GM21737 (cell line): ENCODE measurements around the gene NALCN.

Source experiments
- ATAC-seq: cut with Tn5 transposase; IDR thresholded peaks from one replicate; pipeline ENCODE4 v1.9.1; 2021; ENCODE audit warnings: mild to moderate bottlenecking, moderate library complexity; ENCODE audit not compliant: unreplicated experiment

Gene NALCN

DNA sequence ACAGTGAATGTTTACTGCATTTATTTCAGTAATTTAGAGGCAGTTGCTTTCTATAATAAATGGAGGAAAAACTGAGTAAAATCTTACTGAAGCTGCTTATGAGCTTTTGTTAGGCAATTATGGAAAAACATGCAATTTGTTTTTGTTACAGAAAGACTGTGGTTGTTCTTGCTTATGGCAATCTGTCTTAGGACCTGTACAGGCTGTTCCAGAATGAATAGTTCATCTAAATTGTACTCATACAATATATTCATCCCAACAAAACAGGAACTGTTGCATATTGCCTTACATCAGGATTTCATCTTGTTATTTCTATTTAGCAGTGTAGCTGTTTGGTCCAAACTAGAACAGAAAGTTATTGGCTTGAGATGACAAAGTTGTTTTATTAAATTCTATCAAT, 199.2 kb downstream of the NALCN start:
- no peak for ATAC-seq

DNA sequence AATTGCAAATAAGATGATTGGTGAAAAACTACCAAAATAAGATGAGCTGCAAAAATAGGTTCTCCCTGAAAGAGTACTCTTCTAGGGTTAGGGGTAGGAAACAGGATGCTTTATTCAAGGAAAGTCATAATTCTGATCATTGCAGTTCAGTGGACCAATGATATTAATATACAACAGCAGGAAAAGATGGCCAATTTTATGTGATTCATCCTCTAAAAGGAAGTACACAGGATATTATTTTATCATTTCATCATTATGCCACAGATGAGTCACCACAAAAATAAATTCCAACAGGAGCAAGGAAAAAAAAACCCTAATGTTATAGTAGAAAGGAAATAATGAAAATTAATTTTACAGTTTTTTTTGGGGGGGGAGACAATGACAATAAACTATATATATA, 205.0 kb downstream of the NALCN start:
- ATAC-seq: no peak

DNA sequence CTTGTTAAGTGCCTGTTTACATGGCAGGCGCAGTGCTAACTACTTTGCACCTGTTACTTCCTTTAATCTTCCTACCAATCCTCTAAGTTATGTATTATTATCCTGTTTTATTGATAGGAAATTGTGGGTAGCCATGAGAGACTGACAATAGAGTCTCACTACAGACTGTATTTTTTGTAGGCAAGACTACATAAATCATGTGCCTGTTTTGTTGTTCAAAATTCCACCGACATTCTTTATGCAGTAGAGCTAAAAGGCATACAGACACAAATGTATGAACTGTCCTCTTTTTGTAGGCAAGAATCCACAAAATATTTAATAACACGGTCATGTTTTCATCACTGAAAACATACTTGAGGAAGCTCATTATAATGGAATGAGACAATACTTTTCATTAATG, 205.5 kb downstream of the NALCN start:
- ATAC-seq: no peak

DNA sequence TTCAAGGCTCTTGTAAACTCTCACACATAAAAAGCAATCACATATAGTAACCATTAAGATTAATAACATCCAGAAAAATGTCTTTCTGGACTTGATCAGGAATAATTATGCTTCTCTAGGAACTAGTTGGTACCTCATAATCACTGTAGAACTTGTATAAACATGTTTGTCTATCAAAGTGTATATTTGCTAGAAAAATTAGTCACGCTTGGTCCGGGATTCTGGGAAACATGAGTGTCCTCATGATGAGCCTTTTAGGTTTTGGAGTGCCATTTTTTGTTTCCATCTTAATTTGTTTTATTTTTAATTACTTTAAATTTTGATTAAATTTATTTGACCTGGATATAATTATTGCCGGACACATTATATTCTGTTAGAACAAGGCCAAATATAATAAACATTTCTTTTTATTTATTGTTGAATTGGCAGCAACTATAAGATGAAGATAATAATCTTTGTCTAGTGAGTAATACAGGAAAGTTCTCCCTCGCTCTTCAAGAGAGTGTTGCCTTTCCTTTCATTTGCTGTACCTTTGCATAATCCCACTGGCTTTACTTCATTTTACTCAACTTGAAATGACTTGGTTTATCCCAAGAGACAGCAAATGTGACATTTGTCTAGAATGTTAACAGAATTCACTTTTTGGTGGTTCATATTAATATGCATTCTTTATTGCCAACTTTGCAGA, 207.0 kb downstream of the NALCN start:
- no peak for ATAC-seq

DNA sequence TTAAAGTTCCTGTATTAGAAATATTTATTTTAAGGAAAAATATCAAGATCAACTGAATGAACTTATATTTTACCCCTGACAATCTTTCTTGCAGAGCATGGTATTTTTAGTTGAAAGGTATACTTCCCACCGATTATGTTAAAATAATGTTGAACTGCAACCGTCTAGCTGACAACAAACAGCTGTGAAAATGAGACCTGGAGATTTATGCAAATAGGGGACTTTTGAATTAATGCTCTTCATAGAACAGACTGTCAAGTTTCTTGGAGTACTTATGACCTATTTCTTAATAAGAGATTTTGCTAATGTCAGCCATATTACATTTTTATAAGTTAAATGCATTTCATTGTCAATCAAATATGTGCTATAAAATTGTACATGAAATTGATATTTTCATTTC, 210.9 kb downstream of the NALCN start:
- ATAC-seq: no peak

DNA sequence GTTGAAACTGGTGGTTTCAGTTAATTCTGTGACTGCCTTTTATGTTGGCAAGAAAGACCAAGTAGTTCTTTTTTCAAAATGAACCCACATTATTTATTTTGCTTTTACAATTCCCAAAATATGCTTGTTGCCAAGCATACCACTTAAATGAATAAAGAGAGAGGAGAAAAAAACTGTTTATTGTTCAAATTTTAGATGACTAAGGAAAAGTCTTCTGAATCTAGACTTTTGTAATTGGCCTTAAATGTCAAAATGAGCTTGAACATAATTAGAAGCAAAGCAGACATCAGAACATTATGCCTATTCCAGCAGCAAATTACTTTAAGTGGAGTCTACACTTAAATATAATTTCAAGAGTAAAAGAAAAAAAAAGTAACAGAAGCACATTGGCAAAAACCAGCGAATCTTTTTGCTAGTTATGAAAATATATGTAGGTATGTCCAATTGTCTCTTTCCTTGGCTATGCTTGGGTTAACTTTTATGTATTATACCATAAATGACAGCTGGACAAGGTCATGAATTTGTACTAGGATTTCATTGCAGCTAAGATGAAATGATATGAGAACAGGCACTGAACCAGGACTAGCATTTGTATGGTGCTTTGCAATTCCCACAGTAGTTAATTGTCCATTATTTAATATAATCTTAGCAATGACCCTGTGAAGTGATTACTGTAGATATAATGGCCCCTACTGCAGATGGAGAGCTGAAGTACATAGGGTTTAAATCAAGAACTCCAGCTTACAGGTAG, 211.9 kb downstream of the NALCN start:
- no peak for ATAC-seq

DNA sequence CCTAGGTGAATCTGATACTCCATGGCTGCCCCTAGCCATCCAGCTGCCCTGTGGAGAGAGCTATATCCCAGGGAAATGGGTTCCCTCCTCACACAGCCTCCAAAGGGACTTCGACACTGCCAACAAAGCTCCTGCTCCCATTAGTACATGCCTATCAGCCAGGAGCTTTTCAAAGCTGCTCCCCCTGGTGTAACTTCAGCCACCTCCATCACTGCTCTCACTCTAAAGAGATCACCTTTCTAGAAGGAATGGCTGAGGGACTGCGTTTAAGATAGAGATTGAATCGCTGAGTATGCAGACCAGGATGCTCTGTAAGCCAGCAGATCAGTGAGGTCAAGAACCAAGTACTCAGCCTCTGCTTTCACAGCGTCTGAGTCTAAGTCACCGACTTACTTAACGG, 213.7 kb downstream of the NALCN start:
- ATAC-seq: no peak

DNA sequence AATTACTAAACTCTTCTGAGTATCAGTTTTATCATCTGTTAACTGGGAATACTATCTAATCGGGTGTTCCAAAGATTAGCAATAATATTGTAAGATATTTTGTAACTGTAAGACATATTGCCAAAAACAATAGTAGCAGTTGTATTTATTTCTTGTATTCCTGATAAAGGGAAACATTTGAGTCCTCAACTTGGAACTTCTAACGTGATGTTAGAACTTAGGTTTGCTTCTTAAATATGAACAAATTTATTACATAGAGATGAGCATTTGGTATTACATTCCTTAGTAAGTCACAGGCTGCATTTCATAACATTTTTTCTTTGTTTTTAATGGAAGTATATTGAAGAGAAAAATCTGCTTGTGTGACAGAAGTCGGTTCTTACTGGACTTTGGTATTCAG, 225.3 kb downstream of the NALCN start:
- ATAC-seq: no peak

DNA sequence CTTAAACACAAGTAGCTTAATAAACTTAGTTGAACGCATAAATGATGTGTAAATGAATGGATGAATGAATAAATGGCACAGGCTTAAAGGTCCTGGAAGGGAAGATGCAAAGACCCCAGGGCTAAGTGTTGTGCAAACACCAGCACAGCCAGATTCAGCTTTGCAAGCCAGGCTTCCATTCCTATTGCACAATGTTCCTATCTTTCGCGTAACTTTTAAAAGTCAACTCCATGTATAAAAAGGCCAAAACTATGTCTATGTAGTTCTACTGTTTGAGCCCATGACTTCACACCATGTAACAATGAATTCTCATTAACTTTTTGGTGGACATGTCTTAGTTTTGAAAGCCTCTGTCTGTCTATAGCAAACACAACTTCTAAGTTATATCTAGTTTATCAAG, 226.0 kb downstream of the NALCN start:
- no peak for ATAC-seq

DNA sequence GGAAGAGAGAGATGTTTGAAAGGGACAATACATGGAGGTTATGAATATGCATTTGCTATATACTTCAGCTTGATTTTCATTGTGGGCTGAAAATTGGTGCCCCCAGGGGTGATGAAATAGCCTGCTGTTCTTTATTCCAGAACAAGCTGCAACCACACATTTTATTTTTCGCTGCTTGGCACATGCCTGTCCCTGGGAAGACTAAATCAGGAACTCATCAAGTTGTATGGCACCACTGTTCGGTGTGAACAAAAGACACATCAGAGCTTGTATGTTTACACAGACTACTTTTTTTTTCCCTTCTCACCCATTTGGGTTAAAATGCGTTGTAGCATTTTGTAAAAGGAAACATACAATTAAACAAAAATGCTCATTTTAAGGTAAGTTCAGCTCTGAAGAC, 230.7 kb downstream of the NALCN start:
- ATAC-seq: no peak

DNA sequence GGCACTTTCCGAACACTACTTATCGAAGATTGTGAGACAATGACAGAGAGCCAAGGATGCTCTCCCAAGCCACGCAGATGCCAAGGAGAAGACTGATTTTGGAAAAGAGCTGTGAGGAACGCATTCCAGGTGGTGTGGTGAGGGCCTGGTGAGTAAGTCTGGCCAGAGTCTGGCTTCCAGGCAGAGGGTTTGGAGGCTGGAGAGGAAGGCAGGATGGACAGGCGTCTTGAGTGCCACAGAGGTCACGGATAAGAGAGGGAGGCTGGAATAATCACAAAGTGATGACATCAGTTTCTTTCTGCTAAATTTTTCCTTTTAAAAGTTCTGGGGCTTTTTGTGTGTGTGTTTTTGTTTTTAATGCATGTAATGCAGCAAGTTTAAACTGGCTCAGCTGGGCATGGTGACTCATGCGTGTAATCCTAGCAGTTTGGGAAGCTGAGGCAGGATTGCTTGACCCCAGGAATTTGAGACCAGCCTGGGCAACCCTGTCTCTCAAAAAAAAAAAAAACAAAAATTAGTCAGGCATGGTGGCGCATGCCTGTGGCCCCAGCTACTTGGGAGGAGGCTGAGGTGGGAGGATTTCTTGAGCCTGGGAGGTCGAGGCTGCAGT, 235.1 kb downstream of the NALCN start:
- ATAC-seq: no peak

DNA sequence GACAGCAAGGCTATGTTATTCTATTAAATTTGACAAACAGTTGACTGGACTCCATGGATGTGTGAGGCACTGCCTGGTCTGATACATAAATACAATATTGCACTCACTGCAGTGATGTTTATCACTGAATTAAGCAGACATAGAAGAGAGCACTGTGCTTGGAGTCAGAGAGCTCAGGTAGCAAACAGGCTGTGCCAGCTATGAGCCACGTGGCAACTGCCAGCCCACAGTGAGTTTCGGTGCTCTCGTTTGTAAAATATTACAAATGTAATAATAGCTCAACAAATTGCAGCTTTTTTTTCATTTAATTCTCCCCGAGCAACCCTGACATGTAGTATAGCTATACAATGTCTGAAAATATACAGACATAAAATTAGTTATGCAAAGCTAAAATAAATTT, 237.3 kb downstream of the NALCN start:
- no peak for ATAC-seq

DNA sequence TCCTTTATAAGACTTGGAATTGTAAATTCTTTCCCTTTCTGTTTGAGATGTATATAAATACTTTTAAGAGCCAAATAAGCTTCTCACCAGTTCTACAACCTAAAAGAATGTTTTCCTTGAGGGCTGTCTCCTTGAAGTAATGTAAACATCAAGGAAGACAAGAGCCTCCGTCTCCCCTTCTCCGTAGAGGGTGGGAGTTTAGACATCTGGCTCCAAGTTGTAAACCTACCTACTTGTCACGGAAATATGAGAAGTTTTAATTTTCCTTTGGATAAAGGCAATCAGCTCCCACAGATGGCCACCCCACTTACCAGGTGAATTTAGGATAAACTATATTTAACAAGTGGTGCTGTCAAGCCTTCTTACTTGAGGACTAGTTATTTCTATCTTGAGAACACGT, 237.9 kb downstream of the NALCN start:
- no peak for ATAC-seq

DNA sequence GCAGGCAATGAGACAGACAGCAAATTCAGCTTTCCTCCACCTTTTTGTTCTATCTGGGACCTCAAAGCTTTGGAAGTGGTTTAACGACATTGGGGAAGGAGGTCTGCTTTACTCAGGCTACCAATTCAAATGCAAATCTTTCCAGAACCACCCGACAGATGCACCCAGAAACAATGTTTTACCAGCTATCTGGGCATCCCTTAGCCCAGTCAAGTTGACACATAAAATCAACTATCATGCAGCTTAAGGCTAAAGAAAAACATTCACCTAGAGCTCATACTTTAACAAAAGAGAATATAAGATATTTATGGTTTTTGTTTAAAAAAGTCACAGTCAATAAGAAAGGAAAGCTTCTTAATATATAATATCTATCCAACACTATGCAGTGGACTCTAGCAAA, 246.0 kb downstream of the NALCN start:
- no peak for ATAC-seq

DNA sequence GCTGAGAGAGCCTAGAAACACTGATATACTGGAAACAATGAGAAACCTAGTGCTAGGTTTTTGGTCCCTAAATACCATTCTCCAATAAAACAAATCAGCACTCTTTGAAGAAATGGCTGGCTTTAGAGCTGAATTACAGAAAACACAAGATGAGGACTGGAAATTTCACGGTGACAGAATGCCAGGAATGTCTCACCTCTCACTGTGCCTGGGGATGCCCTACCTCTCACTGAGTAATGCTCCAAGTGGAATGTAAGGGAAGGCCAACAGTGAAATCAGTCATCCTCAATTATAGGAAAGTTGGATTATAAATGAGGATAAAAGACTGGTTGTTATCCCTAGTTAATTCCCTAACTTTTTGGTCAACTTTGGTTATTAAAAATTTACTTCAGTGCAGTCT, 259.0 kb downstream of the NALCN start:
- ATAC-seq: no peak

DNA sequence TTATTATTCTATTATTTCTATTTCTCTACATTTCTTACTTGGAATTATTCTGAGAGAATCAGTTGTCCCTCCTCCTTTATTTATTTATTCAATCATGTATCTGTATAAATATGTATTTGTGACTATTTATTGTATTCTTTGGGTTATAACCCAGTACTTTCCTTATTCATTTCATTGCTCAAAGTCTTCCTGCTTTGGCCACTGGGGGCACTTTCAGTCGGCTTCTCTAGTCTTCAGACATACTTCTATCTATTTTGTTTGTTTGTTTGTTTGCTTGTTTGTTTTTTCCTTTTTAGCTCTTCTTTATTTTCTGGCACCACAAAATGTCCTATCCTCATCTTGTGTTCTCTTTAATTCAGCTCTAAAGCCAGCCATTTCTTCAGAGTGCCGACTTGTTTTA, 260.4 kb downstream of the NALCN start:
- ATAC-seq: no peak

DNA sequence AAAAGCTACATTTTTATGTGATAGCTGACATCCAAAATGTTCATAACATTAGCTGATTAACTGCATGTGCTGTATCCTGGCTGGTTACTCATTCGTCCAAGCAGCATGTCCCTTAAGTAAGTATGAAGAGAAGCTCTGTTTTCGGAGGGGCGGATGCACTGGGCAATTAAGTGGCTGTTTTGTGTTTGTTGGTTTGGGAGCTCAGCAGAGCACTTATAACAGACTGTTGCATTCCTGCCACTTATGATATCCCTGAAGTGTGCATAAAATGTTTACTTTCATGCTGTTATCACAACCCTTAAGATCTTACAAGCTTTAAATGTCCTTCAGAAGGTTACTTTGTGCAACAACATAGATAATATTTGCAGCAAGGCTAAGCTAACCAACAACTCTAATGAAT, 264.1 kb downstream of the NALCN start:
- no peak for ATAC-seq

DNA sequence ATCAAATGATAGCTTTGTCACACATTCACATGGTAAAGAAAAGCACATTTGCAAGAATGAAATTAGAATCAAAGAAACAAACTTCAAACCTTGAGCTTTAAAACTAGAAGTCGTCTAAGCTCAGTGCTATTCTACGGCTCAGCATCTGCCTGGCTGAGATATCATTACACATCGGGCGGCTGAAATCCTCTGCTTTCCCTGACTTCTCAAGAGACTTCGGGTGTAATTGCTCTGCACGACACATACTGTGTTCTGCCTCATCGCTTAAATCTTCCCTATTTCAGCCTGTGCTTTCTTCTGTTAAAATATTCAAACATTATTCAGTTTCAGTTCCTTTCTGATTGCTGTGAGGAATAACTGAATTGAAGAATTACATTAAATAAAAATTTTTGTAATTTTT, 265.3 kb downstream of the NALCN start:
- no peak for ATAC-seq

DNA sequence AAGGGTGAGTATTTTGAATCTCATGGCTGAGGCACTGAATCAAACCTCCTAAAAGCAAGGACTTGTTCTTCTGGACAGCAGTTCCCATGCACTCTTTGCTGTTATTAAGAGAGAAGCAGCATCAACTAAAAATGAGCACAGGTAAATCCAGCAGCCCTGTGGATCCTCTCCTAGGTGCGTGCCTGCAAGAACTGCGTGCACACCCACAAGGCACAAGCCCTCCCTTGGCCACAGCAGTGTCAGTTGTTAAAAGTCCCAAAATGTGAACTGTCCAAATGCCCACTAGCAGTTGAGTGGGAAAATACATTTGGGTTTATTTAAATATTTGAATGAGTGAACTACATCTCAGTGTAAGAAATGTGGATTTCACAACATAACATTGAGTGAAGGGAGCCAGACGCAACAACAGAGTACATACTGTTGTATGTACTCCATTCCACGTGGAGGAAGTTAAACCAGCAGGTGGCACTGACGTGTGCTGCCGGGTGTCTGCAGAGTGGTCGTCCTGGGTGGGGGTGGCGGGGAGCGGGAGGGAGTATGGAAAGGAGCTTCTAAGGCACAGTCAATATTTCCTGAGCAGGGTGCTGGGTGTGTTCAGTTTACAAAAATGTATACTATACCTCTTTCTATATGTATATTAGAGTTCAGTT, 266.4 kb downstream of the NALCN start:
- no peak for ATAC-seq

DNA sequence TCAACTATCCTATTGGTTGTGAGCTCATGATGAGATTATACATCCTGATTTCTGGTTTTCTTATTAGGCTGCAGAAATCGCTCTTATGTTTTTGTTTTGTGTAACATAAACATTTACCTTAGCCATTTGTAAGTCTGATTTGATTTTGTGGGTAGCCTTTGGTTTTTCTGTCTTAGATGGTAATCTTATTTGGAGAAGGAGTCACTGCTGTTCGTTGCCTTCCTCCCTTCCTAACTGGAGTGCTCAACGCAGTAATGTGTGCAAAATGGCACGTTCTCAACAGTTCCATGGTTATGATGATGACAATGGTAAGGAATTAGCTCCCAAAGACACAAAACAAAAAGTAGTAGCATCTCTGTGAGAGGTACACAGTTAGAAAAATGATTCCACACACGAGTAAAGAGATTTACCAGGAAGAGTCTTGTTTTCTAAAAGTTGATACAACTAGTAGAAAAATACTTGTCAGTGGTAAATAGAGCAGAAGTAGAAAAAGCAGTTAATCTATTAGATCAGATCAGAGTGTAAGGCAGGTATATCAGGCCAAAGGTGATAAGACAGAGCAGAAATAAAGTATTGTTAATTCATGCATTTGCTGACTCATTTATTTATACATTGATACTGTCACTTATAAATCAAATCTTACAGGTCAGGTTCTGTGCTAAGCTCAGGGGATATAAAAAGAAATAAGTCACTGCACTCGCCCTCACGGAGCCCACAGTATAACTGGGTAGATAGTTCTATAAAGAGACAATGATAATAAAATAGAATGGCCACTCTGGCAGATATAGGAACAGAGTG, 270.0 kb downstream of the NALCN start:
- ATAC-seq: no peak

DNA sequence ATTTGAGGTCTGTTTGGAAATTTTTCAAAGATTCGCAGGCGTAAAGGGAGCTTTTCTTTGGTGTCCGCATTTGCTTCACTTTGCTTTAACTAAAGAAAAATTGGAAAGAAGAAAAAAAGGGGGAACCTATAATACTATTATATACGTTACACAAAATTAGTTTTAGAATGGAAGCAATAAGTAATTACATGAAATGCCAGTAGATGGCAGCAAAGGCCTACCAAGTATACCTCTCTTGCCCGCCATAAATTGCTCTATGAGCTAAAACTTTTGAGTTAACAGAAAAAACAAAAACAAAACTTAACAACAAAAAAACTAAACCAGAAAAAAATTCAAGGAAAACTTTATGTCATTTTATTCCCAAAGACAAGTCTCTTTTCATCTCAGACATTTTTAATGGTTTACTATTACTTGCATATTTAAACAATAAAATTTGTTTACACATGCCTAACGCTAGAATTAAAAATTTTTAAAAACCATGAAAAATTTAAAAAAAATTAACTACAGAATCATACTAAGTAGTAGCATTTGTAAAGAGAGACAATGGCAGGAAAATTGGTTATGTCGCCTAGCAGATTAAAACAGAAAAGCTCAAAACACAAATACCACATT, 271.4 kb downstream of the NALCN start:
- no peak for ATAC-seq
